DMS79 treated with DMSO at 0.1 percent for 48 hours (cell line): ENCODE data around the gene CST4.
"Not testable (repeated sequence)": the region's sequence is repeated elsewhere in the genome, so short reads cannot be mapped to it uniquely, and the experiment has no call there.

ENCODE experiments used
- DNase-seq: peaks from one replicate; lab custom pipeline; 2025; lab: John Stamatoyannopoulos, UW

CST4 gene

DNA sequence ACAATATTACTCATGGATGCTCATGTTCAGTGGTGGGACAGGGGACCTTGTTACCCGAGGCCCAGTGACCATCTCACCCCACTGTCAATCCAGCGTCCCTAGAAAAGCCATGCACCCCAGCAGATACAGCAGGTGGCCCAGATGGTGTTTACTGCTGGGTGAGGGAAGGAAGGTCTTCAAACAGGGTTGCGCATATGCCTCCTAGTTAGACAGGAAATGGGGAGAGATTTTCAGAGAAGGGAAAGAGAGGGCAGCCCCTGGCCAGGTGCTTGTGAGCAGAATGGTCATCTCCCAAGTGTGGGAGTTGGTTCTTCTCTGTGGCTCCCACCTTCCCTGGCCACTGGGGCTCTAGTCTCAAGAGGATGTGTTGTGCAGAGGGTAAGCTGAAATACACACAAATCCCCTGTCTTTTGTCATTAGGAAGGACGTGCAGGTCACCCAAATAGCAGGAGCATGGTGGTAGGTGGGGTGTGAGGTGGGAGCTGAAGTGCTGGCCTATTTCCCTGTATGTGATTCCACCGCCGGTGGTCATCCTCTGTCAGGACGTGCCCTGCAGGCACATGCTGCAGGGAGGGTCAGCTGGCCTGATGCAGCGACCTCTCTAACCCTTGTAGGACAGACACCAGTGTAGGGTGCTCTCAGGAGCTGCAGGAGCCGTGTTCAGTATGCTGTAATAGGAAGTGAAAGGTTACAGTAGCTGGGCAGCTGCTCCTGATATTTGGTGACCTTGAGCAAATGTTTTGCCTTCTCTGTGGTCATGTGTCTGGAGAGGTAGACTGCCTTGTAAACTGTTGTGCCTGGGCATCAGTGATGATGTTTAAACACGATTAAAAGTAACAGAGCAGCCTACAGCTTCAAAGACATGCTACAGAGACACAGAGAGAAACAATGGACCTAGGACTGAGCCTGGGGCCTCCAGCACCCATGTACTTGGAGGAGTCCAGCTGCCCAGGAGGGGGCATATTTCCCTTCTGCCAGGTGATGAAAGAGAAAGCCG, 47.9 kb downstream of the CST4 start:
- DNase-seq = no peak

DNA sequence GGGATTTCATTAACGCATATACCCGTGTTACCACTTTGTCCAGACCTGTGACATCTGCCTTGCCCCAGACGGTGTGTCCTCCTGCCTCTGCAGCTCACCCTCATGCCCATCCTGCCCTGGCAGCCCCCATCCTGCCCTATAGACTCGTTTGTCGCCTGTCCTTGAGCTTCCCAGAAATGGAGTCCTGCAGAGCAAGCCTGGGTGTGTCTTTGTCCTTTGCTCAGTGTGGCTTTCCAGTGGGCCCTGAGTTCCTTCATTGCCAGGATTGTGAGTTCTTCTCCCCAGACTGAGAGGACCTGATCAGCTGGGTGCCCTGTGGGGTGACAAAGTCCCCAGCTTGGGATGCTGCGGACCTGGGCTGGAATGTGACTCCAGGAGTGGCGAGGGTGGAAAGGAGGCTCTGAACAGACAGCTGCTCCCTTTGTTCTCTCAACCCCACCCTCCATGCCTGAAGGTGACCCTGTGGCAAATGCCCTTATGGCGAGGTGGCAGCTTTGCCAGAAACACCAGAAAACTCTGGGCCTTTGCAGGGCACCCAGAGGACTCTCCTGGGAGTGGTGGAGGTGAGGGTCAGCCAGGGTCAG, 48.7 kb downstream of the CST4 start:
- DNase-seq = no peak

DNA sequence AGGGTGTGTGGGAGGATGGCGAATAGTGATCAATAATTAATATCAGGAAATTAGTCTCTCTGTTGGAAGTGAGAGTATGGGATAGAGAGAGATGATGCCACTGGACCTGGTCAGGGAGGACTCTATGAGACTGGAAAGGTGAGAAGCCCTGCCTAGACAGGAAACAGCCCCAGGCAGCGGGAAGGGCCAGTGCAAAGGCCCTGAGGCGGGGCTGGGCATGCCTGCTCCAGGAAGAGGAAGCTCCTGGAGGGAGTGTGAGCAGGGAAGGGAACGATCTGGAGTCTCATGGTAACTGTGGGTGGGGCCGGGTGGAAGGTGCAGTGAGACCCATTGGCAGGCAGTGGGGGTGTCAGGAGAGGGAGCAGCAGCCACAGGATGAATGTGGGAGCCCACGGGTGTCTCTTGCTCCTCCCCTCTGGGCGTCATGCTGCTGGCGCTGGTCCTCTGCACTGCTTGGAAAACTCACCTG, 49.3 kb downstream of the CST4 start:
- no peak for DNase-seq

DNA sequence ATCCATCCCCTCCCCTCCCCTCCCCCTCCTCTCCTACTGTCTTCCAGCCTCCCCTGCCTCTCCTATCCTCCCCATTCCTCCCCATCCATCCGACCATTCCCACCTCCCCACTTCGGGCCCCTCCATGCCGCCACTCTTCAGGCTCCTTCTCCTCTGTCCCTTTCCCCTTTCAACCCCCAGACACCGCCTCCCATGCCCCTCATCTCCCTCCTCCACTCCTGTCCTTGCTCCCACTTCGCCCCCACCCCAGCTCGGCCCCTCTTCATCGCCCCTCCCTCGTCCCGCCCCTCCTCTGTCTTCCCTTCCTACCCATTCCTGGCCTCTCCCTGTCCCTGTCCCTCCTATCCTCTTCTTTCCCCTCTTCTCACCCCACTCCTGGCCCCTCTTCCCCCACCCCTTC, 50.5 kb downstream of the CST4 start:
- DNase-seq = no peak

DNA sequence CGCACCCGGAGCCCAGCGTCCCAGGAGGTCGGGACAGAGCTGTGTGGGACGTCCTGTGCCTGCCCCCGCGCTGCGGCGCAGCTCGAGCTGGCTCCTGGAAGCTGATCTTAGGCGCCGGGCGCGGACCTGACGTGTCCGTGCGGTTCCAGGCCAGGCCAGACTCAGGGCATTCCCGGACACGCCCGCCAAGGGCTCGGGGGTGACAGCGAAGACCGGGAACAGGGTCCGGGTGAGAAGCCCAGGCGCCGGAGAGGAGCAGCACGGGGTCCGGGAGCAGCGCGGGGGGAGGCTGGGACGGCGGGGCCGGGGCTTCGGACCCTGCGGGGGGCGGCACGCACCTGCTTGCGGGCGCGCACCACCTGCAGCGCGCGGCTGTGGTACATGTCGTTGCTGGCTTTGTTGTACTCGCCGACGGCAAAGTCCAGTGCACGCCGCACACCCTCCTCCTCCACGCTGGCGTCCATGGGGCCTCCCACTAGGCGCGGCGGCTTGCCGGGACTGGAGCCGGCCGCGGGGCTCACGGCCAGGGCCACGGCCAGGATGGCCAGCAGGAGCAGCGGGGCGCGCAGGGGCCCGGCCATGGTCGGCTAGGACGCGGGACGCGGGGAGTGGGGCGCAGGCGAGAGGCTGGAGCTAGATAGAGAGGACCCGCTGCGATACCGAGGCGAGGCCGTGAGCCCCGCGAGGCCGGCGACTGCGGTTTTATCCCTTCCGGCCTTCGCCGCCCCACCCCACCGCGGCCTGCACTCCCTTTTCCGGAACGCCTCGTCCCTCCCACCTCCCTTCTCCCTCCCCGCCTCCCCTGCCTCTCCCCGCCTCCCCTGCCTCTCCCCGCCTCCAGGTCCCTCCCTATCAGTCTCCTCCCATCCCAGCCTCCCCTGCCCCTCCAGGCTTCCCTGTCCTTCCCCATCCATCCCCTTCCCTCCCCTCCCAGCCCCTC, 51.3 kb downstream of the CST4 start, which contains the start of gene CST3:
CST3 (minus strand) TSS at position 674 of the 940 bp plus-strand sequence; CDS start at position 581, 93 bp downstream.
- DNase-seq = peak; percentile 46

DNA sequence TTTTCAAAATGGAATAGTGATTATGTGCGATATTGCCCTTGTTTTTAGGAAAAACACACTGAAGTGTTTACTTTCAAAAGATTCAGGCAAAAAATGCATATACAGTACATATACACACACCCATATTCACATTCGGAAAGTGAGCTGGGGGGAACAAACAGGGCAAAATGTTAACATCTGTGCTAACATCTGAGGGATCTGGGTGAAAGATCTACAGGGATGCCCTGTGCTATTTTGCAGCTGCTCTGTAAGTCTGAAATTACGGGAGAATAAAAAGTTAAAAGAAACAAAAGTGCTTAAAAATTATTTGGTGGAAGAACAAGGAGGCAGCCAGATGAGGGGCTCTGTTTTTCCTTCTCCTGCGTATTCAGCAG, 51.9 kb downstream of the CST4 start:
- DNase-seq = no peak

DNA sequence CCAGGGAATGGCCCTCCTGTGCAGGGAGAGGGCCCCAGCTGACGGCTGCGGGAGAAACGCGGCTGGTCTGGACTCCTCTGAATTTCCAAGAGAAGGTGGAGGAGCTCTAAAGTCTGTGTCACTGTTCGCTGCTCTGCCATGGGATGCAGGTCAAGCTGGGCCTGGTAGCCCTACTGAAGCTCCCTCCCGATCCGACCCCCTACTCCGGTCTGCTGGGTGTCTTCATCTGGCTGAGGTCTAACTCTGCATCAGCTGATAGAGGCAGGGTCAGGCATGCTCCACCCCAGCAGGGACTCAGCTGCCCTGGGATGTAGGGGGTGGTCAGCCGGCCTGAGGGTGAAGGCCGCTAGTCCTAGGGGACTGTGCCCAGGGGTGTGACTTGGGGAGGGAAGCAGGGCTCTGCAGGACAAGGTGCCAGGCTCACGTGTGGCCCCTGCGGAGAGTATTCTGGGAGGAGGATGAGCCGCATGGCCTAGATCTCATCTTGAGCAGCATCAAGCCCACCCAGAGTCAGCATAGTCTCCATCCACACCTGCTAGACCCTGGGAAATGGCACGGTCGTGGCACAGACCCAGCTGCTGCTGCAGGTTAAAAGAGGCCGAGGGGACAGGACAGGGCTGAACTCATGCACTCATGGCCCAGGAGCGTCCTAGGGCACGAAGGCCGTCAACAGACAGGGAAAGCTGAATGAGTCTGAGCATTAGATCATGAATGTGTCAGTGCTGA, 52.5 kb downstream of the CST4 start:
- no peak for DNase-seq

DNA sequence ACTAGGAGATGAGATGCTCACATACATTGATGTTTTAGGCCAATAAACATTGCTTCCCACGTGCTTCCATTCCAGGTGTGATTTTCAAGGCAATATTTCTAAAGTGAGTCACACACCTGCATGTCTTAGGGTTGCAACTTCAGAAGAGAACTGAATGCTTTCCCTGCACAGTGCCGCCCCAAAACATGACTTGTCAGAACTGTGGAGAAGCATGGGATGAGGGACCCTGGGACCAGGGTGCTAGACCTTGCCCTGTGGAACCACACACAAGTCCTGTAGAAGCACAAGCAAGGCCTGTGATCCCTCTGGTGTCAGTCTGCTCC, 53.1 kb downstream of the CST4 start:
- DNase-seq = not testable (repeated sequence)
